CD1c-positive myeloid dendritic cell (primary cell): Measurements from ENCODE around the gene CBFA2T3.

ENCODE experiments used
- DNase-seq: peaks from one replicate; pipeline ENCODE4 v3.0.0-alpha.2; 2016; ENCODE audit errors: extremely low spot score

The CBFA2T3 gene

GRCh38 chr16:88840600-88841215 lies 136.3 kb downstream of the CBFA2T3 start:
- DNase-seq = no peak

- peak; percentile 18 for DNase-seq
Observed at GRCh38 chr16:88839745-88840599, 137.0 kb downstream of the CBFA2T3 start.

DNA sequence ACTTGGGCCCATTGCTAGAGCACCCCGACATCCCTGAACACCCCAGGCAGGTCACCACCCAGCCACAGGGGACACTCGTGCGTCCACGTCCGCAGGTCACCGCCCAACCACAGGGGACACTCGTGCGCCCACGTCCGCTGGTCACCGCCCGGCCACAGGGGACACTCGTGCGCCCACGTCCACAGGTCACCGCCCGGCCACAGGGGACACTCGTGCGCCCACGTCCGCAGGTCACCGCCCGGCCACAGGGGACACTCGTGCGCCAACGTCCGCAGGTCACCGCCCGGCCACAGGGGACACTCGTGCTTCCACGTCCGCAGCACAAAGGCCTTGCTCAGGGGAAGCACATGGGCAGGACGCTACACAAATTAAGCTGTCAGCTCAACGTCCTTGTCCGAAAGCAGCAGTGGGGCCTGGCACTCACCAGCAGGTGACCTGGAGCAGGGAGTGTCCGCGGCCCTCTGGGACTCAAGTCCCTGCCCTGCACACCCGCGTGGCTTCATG lies 137.9 kb downstream of the CBFA2T3 start:
- DNase-seq = no peak

- DNase-seq = no peak
Observed at GRCh38 chr16:88838566-88838965, 138.4 kb downstream of the CBFA2T3 start.

- no peak for DNase-seq
Observed at GRCh38 chr16:88837806-88838205, 139.2 kb downstream of the CBFA2T3 start.

GRCh38 chr16:88836791-88837190 lies 140.2 kb downstream of the CBFA2T3 start:
- no peak for DNase-seq

DNA sequence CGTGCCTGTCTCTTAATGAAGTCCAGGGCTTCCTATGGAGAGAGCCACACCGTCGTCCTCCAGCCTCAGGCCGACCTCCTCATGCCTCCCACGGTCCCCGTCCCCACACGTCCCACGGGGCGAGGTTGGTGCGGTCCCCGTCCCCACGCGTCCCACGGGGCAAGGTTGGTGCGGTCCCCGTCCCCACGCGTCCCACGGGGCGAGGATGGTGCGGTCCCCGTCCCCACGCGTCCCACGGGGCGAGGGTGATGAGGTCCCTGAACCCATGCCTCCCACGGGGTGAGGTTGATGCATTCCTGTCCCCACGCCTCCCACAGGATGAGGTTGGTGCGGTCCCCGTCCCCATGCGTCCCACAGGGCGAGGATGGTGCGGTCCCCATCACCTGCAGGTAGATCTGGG lies 141.2 kb downstream of the CBFA2T3 start:
- DNase-seq = no peak

DNA sequence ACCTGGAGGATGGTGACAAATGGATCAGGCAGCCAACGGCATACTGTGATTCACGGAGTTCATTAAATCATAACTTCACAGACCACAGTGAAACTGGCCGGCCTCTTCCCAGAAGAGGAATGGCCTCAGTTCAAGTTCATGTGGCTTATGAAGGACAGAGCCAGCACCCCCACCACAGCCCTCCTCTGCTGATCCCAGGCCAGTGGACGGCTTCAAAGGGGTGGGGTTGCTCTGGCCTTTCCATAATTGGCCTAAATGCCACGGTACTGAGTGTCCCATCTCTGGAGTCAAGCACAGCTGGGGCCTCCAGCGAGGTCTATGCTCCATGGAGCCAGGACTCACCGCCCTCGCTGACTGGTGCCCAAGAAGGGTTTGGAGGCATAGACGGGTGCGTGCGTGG lies 141.6 kb downstream of the CBFA2T3 start:
- no peak for DNase-seq

GRCh38 chr16:88834670-88835069 lies 142.3 kb downstream of the CBFA2T3 start:
- no peak for DNase-seq

DNA sequence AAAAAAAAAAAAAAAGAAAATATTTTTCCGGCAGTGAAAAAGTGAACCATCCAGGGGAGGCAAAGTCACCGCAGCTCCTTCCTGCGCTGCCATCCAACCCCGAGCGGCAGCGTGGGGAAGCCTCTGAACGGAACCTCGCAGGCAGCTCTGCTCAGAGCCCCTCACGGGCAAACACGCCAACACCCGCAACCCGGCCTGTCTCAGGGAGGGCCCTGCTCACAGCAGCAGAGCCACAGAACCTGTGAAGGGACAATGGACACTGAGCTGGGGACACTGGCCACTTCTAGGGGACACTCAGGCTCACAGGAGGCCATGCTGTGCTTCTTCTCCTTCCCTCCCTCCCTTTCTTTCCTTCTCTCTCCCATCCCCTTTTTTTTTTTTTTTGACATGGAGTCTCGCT lies 143.9 kb downstream of the CBFA2T3 start:
- no peak for DNase-seq

- no peak for DNase-seq
Observed at GRCh38 chr16:88831838-88832237, 145.2 kb downstream of the CBFA2T3 start.

DNA sequence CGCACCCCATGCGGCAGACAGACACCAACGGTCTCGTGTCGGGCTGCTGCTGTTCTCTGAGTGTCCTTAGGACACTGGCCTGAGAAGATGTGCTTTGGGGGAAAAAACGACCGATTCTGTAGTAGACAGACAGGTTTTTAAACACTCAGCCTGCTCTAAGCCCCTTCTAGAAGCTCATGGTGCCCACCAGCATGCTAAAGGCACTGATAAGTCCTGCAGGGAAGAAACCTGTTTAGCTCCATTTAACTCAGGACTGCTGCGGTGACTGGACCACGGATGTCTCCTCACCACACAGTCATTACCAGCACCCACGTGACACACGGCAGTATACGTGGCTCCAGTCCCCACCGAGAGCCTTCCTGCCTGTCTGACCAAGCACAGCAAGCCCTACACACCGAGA lies 146.2 kb downstream of the CBFA2T3 start:
- DNase-seq = no peak

- DNase-seq = no peak
Observed at GRCh38 chr16:88830258-88830657, 146.7 kb downstream of the CBFA2T3 start.

- no peak for DNase-seq
Observed at GRCh38 chr16:88828711-88829110, 148.3 kb downstream of the CBFA2T3 start.

DNA sequence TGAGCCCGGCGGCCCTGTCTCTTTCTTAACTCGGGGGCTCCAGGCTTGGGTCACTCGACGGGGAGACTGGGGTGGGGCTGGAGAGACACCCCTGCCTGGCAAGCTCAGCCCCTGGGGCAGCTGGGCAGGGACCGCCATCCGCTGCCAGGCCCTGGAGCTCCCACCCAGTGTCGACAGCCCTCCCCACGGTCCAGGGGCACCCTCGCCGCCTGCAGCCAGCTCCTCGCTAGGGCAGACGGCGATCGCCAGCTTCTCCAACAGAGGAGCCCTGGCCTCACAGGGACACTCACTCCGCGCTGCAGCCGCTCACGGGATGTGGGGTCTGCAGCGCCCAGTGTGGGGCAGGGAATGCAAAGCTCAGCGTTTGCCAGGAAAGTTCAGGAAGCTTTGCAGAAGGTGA lies 149.3 kb downstream of the CBFA2T3 start:
- DNase-seq = no peak

DNA sequence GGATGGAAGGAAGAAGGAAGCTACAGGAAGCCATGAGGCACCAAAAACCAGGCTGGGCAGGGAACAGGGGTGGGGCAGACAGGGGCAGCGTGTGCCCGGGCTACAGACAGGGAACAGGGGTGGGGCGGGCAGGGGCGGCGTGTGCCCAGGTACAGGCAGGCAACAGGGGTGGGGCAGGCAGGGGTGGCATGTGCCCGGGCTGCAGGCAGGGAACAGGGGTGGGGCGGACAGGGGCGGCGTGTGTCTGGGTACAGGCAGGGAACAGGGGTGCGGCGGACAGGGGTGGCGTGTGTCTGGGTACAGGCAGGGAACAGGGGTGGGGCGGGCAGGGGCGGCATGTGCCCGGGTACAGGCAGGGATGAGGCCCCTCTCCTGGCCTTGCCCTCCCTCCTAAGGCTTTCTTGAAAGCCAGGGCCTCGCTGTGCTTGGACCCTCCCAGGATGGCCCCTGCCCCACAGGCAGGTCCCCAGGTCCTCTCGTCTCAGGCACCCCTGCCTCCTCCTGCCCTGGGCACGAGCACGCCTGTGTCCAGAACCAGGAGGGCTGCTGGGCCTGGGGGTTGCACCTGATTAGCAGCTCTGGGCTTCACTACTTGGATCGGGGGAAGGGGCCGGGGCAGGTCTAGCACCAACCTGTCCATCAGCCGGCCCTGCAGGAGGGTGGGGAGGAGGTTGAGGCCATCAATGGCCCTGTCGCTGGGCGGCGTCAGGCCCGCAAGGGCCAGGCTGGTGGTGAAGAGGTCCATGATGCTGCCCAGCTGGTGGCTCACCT lies 150.8 kb downstream of the CBFA2T3 start:
- no peak for DNase-seq

- no peak for DNase-seq
Observed at GRCh38 chr16:88825146-88825545, 151.9 kb downstream of the CBFA2T3 start.
